ENCODE measurements around the gene CALCOCO2.
"Not testable (repeated sequence)": the region's sequence is repeated elsewhere in the genome, so short reads cannot be mapped to it uniquely, and the experiment has no call there.

The CALCOCO2 gene

GRCh38 chr17:48825446-48826381 lies 5.1 kb upstream of the CALCOCO2 start:
- peak in 1 of 2 donors; percentile 26 for DNase-seq

- DNase-seq: no peak
Observed at GRCh38 chr17:48831549-48831883, 681 bp downstream of the CALCOCO2 start.

- no peak for DNase-seq
Observed at GRCh38 chr17:48834973-48835372, 4.1 kb downstream of the CALCOCO2 start.

GRCh38 chr17:48835971-48836370 lies 5.1 kb downstream of the CALCOCO2 start:
- no peak for DNase-seq

GRCh38 chr17:48837458-48837857 lies 6.6 kb downstream of the CALCOCO2 start:
- peak; percentile 22 to 54 for DNase-seq

GRCh38 chr17:48840441-48840840 lies 9.6 kb downstream of the CALCOCO2 start:
- no peak for DNase-seq

GRCh38 chr17:48841395-48841831 lies 10.6 kb downstream of the CALCOCO2 start:
- DNase-seq: peak; percentile 78 to 89

GRCh38 chr17:48842746-48843145 lies 11.9 kb downstream of the CALCOCO2 start:
- no peak for DNase-seq

GRCh38 chr17:48843187-48843900 lies 12.5 kb downstream of the CALCOCO2 start:
- no peak for DNase-seq

GRCh38 chr17:48850792-48851323 lies 20.0 kb downstream of the CALCOCO2 start:
- DNase-seq: no peak

- no peak for DNase-seq
Observed at GRCh38 chr17:48854774-48855476, 24.1 kb downstream of the CALCOCO2 start.

- no peak for DNase-seq
Observed at GRCh38 chr17:48856122-48856821, 25.4 kb downstream of the CALCOCO2 start.

GRCh38 chr17:48860034-48860433 lies 29.2 kb downstream of the CALCOCO2 start:
- DNase-seq: no peak

- DNase-seq: no peak
Observed at GRCh38 chr17:48860456-48860855, 29.6 kb downstream of the CALCOCO2 start.

GRCh38 chr17:48868916-48869500 lies 38.2 kb downstream of the CALCOCO2 start:
- DNase-seq: no peak

- DNase-seq: no peak
Observed at GRCh38 chr17:48869821-48870318, 39.0 kb downstream of the CALCOCO2 start.

GRCh38 chr17:48871035-48871550 lies 40.3 kb downstream of the CALCOCO2 start:
- no peak for DNase-seq

- no peak for DNase-seq
Observed at GRCh38 chr17:48871551-48872351, 40.9 kb downstream of the CALCOCO2 start.

GRCh38 chr17:48872409-48872808 lies 41.6 kb downstream of the CALCOCO2 start:
- DNase-seq: not testable (repeated sequence)

- no peak for DNase-seq
Observed at GRCh38 chr17:48873209-48873608, 42.4 kb downstream of the CALCOCO2 start.

Measured in inflammatory macrophage (primary cell).